ENCODE measurements around the gene FARP1.

FARP1 gene

GRCh38 chr13:98307463-98308085, 164.7 kb downstream of the FARP1 start:
- no peak for DNase-seq (ENCODE audit: low spot score)

GRCh38 chr13:98308086-98308911, 165.4 kb downstream of the FARP1 start:
- ChIA-PET CTCF (no interaction called here), POLR2A (ENCODE audit: low non-redundant PET) (no interaction called here)
- H3K27ac ChIP-seq, result no peak overlapping the region
- no peak for DNase-seq (ENCODE audit: low spot score)
- TF ChIP-seq CTCF (conservative IDR thresholded peaks at IDR 0.05; ENCODE audit: low read depth), result no peak

More at GRCh38 chr13:98307463-98308085, 164.7 kb downstream of the FARP1 start:
- no peak overlapping the region for H3K27ac ChIP-seq
- ChIA-PET CTCF (no interaction called here), POLR2A (ENCODE audit: low non-redundant PET) (no interaction called here)
- TF ChIP-seq CTCF (conservative IDR thresholded peaks at IDR 0.05; ENCODE audit: low read depth), result no peak

GRCh38 chr13:98309569-98310335, 166.9 kb downstream of the FARP1 start:
- POLR2A ChIA-PET (ENCODE audit: low non-redundant PET), result no interaction called here

GRCh38 chr13:98310485-98311199, 167.7 kb downstream of the FARP1 start:
- H3K27ac ChIP-seq, result no peak overlapping the region
- ChIA-PET CTCF (no interaction called here), POLR2A (ENCODE audit: low non-redundant PET) (no interaction called here)
- TF ChIP-seq CTCF (conservative IDR thresholded peaks at IDR 0.05; ENCODE audit: low read depth), result no peak
- DNase-seq (ENCODE audit: low spot score), result no peak

More at GRCh38 chr13:98309569-98310335, 166.9 kb downstream of the FARP1 start:
- no peak for DNase-seq (ENCODE audit: low spot score)
- no peak for TF ChIP-seq CTCF (conservative IDR thresholded peaks at IDR 0.05; ENCODE audit: low read depth)
- H3K27ac ChIP-seq, result no peak overlapping the region
- CTCF ChIA-PET, result interaction anchor here (0.5 kb wide), 1 partner anchor 23 kb away, joined by 3 read pairs; no protein-coding TSS in a partner anchor

GRCh38 chr13:98311200-98311548, 168.3 kb downstream of the FARP1 start:
- H3K27ac ChIP-seq, result no peak overlapping the region
- DNase-seq (ENCODE audit: low spot score), result no peak
- ChIA-PET POLR2A (ENCODE audit: low non-redundant PET) (no interaction called here), CTCF (no interaction called here)
- no peak for TF ChIP-seq CTCF (conservative IDR thresholded peaks at IDR 0.05; ENCODE audit: low read depth)

- CTCF ChIA-PET, result no interaction called here
- POLR2A ChIA-PET (ENCODE audit: low non-redundant PET), result interaction anchor here (0.7 kb wide), 1 partner anchor 279 kb away, joined by 3 read pairs; no protein-coding TSS in a partner anchor
- TF ChIP-seq CTCF (conservative IDR thresholded peaks at IDR 0.05; ENCODE audit: low read depth), result no peak
- no peak overlapping the region for H3K27ac ChIP-seq
- DNase-seq (ENCODE audit: low spot score), result no peak
Observed at GRCh38 chr13:98312606-98313005, 169.7 kb downstream of the FARP1 start.
